Measurements from ENCODE around the gene DNPH1.

DNPH1 gene

GRCh38 chr6:43175676-43176422 is 53.4 kb downstream of the DNPH1 start:
- no peak for TF ChIP-seq CTCF (IDR thresholded peaks at IDR 0.05)
- DNase-seq (ENCODE audit: low spot score) = no peak
- Histone ChIP-seq H3K4me3 (no peak overlapping the region), H3K27ac (peak overlapping the region; percentile 96 to 99)
